Inferior parietal cortex (tissue), 1 donor: ENCODE data around the gene RAB8B.
"Not testable (repeated sequence)": the region's sequence is repeated elsewhere in the genome, so short reads cannot be mapped to it uniquely, and the experiment has no call there.

Experiments used
- DNase-seq: peaks from one replicate; pipeline ENCODE4 v3.0.0-alpha.2; 2016; ENCODE audit errors: extremely low spot score

RAB8B gene

DNA sequence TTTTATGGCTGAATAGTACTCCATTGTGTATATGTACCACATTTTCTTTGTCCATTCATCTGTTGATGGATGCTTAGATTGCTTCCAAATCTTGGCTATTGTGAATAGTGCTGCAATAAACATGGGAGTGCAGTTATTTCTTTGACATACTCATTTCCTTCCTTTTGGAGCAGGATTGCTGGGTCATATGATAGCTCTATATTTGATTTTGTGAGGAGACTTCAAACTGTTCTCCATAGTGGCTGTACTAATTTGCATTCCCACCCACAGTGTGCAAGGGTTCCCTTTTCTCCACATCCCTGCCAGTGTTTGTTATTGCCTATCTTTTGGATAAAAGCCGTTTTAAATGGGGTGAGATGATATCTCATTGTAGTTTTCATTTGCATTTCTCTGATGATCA lies 47.7 kb downstream of the RAB8B start:
- DNase-seq, result not testable (repeated sequence)

GRCh38 chr15:63238171-63238570 lies 48.8 kb downstream of the RAB8B start:
- DNase-seq, result no peak

DNA sequence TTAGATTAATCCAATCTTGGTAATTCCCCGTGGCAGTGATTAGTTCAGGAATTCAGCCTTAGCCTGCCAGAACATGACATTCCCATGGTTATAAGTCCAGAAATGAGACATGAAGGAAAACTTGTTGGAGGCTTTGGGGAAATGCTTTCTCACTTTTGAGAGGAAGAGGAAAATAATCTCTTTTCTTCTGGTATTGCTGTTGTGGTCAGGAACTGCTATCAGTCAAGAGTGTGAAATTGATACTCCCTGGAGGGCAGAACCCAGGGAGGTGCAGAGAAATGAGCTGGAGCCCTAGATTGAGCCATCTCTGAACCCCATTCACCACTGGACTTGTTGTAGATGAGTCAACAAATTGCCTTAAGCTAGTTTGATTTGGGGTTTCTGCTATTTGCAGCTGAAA lies 49.4 kb downstream of the RAB8B start:
- DNase-seq, result no peak

GRCh38 chr15:63240109-63240508 lies 50.7 kb downstream of the RAB8B start:
- DNase-seq, result no peak

- DNase-seq, result no peak
Measured at GRCh38 chr15:63241316-63241715, 51.9 kb downstream of the RAB8B start.

GRCh38 chr15:63243101-63243500 lies 53.7 kb downstream of the RAB8B start:
- no peak for DNase-seq

DNA sequence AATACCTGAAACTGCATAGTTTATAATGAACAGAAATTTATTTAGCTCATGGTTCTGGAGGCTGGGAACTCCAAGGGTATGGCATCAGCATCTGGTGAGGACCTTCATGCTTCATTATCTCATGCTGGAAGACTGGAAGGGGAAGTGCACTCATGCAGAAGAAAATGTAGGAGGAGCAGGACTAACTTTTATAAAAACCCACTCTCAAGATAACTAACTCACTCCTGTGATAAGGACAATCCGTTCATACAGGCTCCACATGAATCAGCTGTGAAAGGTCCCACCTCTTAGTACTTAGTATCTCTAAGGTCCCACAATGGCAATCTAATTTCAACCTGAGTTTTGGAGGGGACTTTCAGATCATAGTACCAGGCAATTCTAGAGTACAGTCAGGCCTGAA lies 54.4 kb downstream of the RAB8B start:
- DNase-seq, result no peak

GRCh38 chr15:63244399-63244798 lies 55.0 kb downstream of the RAB8B start:
- DNase-seq, result peak; percentile 15

- no peak for DNase-seq
Measured at GRCh38 chr15:63244976-63245645, 55.7 kb downstream of the RAB8B start.

DNA sequence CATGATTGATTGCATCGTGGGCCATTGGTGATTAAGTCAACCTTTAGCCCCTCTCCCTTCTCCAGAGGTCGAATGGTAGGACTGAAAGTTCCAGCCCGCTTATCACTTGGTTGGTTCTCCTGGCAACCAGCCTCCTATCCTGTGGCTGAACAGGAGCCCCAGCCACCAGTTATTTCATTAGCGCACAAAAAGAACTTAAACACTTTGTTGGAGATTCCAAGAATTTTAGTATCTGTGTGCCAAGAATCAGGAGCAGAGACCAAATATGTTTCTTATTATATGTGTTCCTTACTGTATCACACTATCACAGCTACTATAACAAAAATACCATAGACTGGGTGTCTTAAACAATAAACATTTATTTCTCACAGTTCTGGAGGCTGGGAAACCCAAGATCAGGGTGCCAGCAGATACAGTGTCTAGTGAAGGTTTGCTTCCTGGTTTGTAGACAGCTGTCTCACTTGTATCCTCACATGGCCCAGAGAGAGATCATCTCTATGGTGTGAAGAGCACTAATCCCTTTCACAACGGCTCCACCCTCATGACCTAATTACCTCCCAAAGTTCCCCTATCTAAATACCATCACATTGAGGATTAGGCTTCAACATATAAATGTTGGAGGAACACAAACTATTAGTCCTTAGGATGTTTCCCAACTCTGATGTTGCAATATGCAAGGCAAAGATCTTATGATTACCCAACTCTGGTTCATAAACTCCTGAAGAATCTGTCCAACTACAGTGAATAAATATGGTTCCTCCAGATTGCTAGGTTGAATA lies 57.5 kb downstream of the RAB8B start:
- DNase-seq, result no peak

GRCh38 chr15:63250312-63250965 lies 61.0 kb downstream of the RAB8B start:
- DNase-seq, result no peak

GRCh38 chr15:63251701-63252100 lies 62.3 kb downstream of the RAB8B start:
- DNase-seq, result no peak

- no peak for DNase-seq
Measured at GRCh38 chr15:63252292-63252691, 62.9 kb downstream of the RAB8B start.

- DNase-seq, result no peak
Measured at GRCh38 chr15:63254991-63255390, 65.6 kb downstream of the RAB8B start.

DNA sequence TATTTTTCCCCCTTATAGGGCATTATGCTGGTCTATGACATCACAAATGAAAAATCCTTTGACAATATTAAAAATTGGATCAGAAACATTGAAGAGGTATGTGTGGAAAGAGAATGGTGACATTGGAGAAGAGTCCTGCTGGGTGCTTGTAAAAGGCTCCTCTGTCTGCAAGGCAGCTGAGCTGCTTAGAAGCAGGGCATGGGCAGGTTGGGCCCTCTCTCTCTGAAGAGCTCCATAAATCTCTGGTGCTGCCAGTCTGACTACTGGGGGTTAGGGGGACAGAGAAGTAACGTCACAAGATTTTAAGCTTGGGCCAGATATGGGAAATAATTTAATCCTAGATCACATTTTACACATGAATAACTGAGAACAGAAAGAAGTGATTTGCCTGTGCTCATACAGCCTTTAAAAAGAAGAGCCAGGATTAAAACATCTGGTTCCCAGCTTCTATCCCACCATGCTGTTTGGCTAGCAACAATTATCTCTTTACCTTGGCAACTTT lies 66.1 kb downstream of the RAB8B start:
- no peak for DNase-seq

DNA sequence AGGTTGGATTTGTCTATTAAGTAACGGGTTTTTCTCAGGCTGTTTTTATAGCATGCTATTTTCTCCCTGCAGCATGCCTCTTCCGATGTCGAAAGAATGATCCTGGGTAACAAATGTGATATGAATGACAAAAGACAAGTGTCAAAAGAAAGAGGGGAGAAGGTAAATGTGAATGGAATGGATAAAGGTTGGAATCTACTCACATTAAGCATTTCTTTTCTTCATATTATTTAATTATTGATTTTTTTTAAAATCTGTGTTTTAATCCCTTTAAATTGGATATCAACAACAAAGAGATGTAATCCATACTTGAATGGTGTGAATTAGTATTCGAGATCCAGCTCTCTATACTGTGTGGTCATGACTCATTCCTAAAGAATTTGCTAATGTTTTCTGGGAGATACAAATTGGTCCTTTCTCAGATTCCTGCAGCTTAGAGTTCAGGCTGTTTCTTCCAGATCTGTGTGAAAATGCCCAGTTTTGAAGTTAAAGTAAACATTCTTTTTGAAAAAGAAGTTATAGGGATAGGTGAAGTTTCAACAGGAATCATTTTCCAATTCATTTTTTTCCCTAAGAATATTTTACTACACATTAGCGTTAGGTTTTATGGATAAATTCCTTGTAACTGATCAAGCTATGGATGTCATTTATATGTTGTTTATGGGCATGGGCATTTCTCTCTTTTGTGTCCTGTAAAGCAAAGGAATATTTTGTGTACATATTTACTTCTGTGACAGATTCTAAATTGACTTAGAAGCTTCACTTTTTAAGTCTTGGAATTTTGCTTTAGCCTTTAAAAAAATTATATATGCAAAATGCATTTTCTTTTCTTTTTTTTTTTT lies 67.2 kb downstream of the RAB8B start:
- DNase-seq, result no peak

DNA sequence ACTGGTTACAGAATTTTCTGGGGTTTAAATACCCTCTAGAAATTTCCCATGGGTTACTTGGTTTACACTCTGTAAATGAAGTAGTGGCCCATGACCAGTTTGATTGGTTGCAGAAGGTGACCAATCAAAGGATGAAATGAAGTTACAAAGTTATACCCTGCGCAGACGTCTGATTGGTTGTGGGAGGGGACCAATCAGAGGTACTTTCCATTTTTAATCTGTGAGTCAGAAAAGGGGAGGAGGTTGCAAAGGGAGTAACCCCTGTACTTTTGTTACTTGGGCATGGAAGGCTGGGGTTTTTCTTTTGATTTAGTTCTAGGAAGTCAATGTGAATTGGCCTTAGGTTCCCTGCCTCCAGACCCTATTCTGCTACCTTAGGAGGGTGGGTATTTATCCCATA lies 69.3 kb downstream of the RAB8B start:
- no peak for DNase-seq

DNA sequence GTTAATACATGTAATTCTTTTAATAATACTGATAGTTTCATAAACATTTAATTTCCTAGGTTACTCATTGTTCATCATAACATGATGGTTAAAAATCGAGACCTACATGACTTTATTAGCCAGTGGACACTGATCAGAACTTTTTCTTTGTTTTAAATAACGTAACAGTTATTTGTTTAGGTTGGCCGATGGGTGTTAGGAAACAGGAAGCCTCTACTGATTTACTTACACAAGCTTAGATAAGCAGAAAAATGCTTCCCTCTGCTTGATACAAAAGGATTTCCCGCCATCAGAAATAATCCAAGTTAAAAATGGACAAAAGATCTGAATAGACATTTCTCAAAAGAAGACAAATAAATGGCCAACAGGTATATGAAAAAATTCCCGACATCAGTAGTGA lies 71.4 kb downstream of the RAB8B start:
- no peak for DNase-seq

DNA sequence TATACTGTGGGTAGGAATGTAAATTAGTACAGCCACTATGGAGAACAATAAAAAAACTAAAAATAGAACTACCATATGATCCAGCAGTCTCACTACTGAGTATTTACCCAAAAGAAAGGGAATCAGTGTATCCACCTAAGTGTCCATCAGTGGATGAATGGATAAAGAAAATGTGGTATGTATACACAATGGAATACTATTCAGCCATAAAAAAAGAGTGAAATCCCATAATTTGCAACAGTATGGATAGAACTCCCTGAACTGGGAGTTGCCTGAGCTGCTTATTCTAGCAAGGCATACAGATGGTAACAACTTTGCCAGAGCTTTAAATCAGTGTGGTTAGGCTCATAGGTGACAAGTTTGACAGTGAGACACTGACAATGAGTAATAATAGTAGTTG lies 71.9 kb downstream of the RAB8B start:
- no peak for DNase-seq

- DNase-seq, result no peak
Measured at GRCh38 chr15:63263519-63263918, 74.1 kb downstream of the RAB8B start.

DNA sequence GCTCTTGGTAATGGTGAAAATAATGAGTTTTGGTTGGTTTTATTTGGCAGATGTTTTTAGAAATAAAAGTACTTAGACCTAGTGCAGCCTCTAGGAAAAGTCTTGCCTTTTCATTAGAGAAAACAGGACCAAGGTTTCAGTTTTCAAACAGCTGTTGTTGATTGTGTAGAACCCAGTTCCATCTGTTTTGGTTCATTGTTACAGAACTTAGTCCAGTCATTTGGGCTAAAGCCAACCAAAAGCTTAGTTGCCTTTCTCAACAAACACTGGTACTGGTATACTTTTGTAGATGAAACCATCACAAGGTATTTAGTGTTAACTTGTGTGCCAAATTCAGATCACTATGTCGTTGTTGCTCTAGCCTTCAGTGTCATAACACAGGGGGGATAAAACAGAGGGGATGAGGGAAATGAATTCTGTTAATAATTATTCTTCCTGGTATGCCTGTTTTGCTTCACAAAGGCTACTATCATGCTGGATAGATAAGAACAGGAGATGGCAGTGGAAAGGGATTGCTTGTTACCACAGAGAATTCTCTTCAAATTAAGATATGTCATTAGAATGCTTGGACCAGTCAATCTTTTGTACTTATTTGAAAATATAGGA lies 75.4 kb downstream of the RAB8B start:
- DNase-seq, result no peak
